Measurements from ENCODE around the gene C17orf107. TPM values are rescaled to one million over a fixed set of nuclear protein-coding genes. Genes with fewer than 3 reads are reported as not detected.

The C17orf107 gene
- total and polyA plus RNA-seq, 9 of the 15 experiments (the other 6 are each of a cell fraction or from before 2014, with no cell fraction given), result 0.05 to 0.29 (median 0.07) TPM; not detected in 4

GRCh38 chr17:4908301-4908700 lies 9.0 kb downstream of the C17orf107 start:
- Histone ChIP-seq H4K20me1 (replicated peaks; ENCODE audit: control insufficient read depth, insufficient read depth, low read length) (no peaks in the 10 kb centered on the region), H3K4me1 (replicated peaks in 1 of 2; ENCODE audit: control insufficient read depth in 2 of 2, insufficient read depth in 2 of 2, low read length in 2 of 2) (peaks cover 5 to 13% of the 10 kb centered on the region in 2 experiments), H3K36me3 (ENCODE audit: control insufficient read depth, insufficient read depth, low read length) (no peaks in the 10 kb centered on the region), H2AFZ (ENCODE audit: low read depth, low read length) (peak overlapping the region; percentile 95), H3K4me3 (no peak overlapping the region), H3K27ac (ENCODE audit: extremely low read depth, low read depth, low read length) (no peak overlapping the region; the same call in 2 of the 3 replicates), H3K9me1 (ENCODE audit: control insufficient read depth, insufficient read depth, low read length) (peaks cover 1% of the 10 kb centered on the region), H3K4me2 (ENCODE audit: insufficient read depth, low read length) (no peak overlapping the region), H3K9me3 (replicated peaks; ENCODE audit: control insufficient read depth, insufficient read depth, low read depth, low read length) (no peaks in the 10 kb centered on the region), H3K79me2 (ENCODE audit: control insufficient read depth, insufficient read depth, low read length) (no peaks in the 10 kb centered on the region), H3K9ac (ENCODE audit: insufficient read depth in 1 of 2, low read depth in 2 of 2, low read length in 2 of 2) (0 out of 4 replicates have a peak overlapping the region, but pooled peaks of 1 of the 2 experiments have one; percentile 28), H3K27me3 (ENCODE audit: control insufficient read depth in 2 of 2, insufficient read depth in 2 of 2, low read length in 2 of 2) (no peaks in the 10 kb centered on the region; a peak in 1 of 5 replicates)
- POLR2A ChIA-PET, result interaction anchor here (1.1 kb wide), 1 partner anchor 9 kb away, joined by 5 read pairs; no protein-coding TSS in a partner anchor
- WGBS (ENCODE audit: insufficient coverage, low coverage, missing lambda C conversion rate), result 69% methylated on average over 7 of the region's 10 CpGs
- FAIRE-seq (no peak), DNase-seq (ENCODE audit: extremely low read depth in 1 of 4, low spot score in 3 of 4) (no peak), ATAC-seq (no peak)
- in situ Hi-C loops (cut with MboI), result no loop called here
- TF ChIP-seq ZNF23 (CRISPR knock-in tag; IDR thresholded peaks at IDR 0.05), result no peak
- no peak for TF ChIP-seq ZNF140 (CRISPR knock-in tag; IDR thresholded peaks at IDR 0.05)
- no peak for TF ChIP-seq KDM4B (IDR thresholded peaks at IDR 0.05; ENCODE audit: borderline replicate concordance in 2 of 2, low read depth in 1 of 2)
- TF ChIP-seq YY1 (IDR thresholded peaks at IDR 0.05; ENCODE audit: borderline replicate concordance in 1 of 3, control insufficient read depth in 1 of 3, extremely low read depth in 1 of 3, insufficient read depth in 3 of 3, insufficient read length in 1 of 3, insufficient replicate concordance in 2 of 3, low read depth in 1 of 3, low read length in 2 of 3), result no peak
- TF ChIP-seq ZNF507 (tag; conservative IDR thresholded peaks at IDR 0.05), result no peak
- no peak for TF ChIP-seq MYNN (IDR thresholded peaks at IDR 0.05)
- TF ChIP-seq MYNN (CRISPR knock-in tag; IDR thresholded peaks at IDR 0.05), result no peak
- no peak for TF ChIP-seq TEAD4 (IDR thresholded peaks at IDR 0.05; ENCODE audit: low read length)
- TF ChIP-seq TEAD4 (CRISPR knock-in tag; IDR thresholded peaks at IDR 0.05; ENCODE audit: borderline replicate concordance), result no peak
- TF ChIP-seq EHMT2 (IDR thresholded peaks at IDR 0.05), result no peak
- no peak for TF ChIP-seq ZFP30 (CRISPR knock-in tag; IDR thresholded peaks at IDR 0.05; ENCODE audit: borderline replicate concordance)
- no peak for TF ChIP-seq THAP12 (CRISPR knock-in tag; IDR thresholded peaks at IDR 0.05)
- no peak for TF ChIP-seq BACH1 (tag; IDR thresholded peaks at IDR 0.05)
- TF ChIP-seq HNRNPLL (IDR thresholded peaks at IDR 0.05; ENCODE audit: low read depth, low read length, poor library complexity, severe bottlenecking), result no peak
- BruUV-seq (replicated peaks), result no TSS peak
- CTCF ChIA-PET (ENCODE audit: low intra/inter-chr PET ratio), result no interaction called here
- intact Hi-C loops (cut with micrococcal nuclease), result loop anchor here (10.0 kb wide), 1 partner anchor 56 kb away; the partner anchor contains the start of gene SPAG7
